HepG2 (cell line): ENCODE measurements around the gene ZKSCAN1. TPM values are rescaled to one million over a fixed set of nuclear protein-coding genes. Genes with fewer than 3 reads are reported as not detected.
A peak's percentile ranks its signal among the peaks of the same experiment; 100 is the strongest.

Experiments used
- CHD4 ChIP-seq: fragments of 200-600 bp; sonication (generic); IDR thresholded peaks from 2 replicates; pipeline ENCODE4 v1.7.0; 2017; ENCODE audit warnings: mild to moderate bottlenecking, low read length, borderline replicate concordance
- DZIP1 ChIP-seq: sonication (generic); formaldehyde crosslinking; IDR thresholded peaks from 2 replicates; pipeline ENCODE4 v1.5.0; 2020; ENCODE audit warnings: mild to moderate bottlenecking, missing genetic modification reagents
- ELF3 ChIP-seq: IDR thresholded peaks from 2 replicates; pipeline ENCODE4 v1.6.1; 2016; ENCODE audit warnings: missing genetic modification reagents, missing compliant biosample characterization
- FOXK1 ChIP-seq: sonication (generic); formaldehyde crosslinking; IDR thresholded peaks from 2 replicates; pipeline ENCODE4 v1.4.0; 2020; ENCODE audit warnings: low read depth, missing genetic modification reagents, borderline replicate concordance
- GTF2F1 ChIP-seq: fragments of 150-350 bp; IDR thresholded peaks from 2 replicates; pipeline ENCODE4 v1.6.1; 2014; ENCODE audit warnings: low read length
- HDAC6 ChIP-seq: fragments of 200-600 bp; sonication (generic); IDR thresholded peaks from 2 replicates; pipeline ENCODE4 v1.7.0; 2017; ENCODE audit warnings: mild to moderate bottlenecking, antibody characterized with exemption, low read length, low read depth
- IRF2 ChIP-seq: IDR thresholded peaks from 2 replicates; pipeline ENCODE4 v1.6.1; 2018; ENCODE audit warnings: missing genetic modification reagents, missing compliant biosample characterization
- ISX ChIP-seq: sonication (generic); formaldehyde crosslinking; conservative IDR thresholded peaks from 2 replicates; pipeline ENCODE4 v1.5.0; 2020; ENCODE audit warnings: missing genetic modification reagents
- KLF11 ChIP-seq: IDR thresholded peaks from 2 replicates; pipeline ENCODE4 v1.6.1; 2016; ENCODE audit warnings: missing compliant biosample characterization
- NFYB ChIP-seq: sonication (generic); formaldehyde crosslinking; IDR thresholded peaks from 2 replicates; pipeline ENCODE4 v1.4.0; 2020; ENCODE audit warnings: missing genetic modification reagents
- PBX2 ChIP-seq: IDR thresholded peaks from 2 replicates; pipeline ENCODE4 v1.6.1; 2016; ENCODE audit warnings: control low read depth
- PBX3 ChIP-seq: sonication (generic); formaldehyde crosslinking; IDR thresholded peaks from 2 replicates; pipeline ENCODE4 v1.8.1; 2023; ENCODE audit warnings: missing genetic modification reagents, inconsistent platforms, borderline replicate concordance
- RFX3 ChIP-seq: IDR thresholded peaks from 2 replicates; pipeline ENCODE4 v1.6.1; 2016; ENCODE audit warnings: missing biosample characterization, missing genetic modification reagents
- SALL1 ChIP-seq: sonication (generic); formaldehyde crosslinking; IDR thresholded peaks from 2 replicates; pipeline ENCODE4 v1.8.0; 2022; ENCODE audit warnings: mild to moderate bottlenecking, missing genetic modification reagents
- TSC22D2 ChIP-seq: sonication (generic); formaldehyde crosslinking; IDR thresholded peaks from 2 replicates; pipeline ENCODE4 v1.5.1; 2020; ENCODE audit warnings: missing genetic modification reagents, mild to moderate bottlenecking, borderline replicate concordance
- ZBTB1 ChIP-seq: sonication (generic); formaldehyde crosslinking; IDR thresholded peaks from 2 replicates; pipeline ENCODE4 v1.4.0; 2020; ENCODE audit warnings: missing genetic modification reagents, borderline replicate concordance
- ZBTB7B ChIP-seq: sonication (generic); formaldehyde crosslinking; IDR thresholded peaks from 2 replicates; pipeline ENCODE4 v1.4.0; 2020; ENCODE audit warnings: missing genetic modification reagents
- ZNF225 ChIP-seq: sonication (generic); formaldehyde crosslinking; IDR thresholded peaks from 2 replicates; pipeline ENCODE4 v1.4.0; 2020; ENCODE audit warnings: mild to moderate bottlenecking, missing genetic modification reagents
- ZNF251 ChIP-seq: sonication (generic); formaldehyde crosslinking; IDR thresholded peaks from 2 replicates; pipeline ENCODE4 v1.9.0; 2021; ENCODE audit warnings: mild to moderate bottlenecking, missing genetic modification reagents
- ZNF44 ChIP-seq: sonication (generic); formaldehyde crosslinking; IDR thresholded peaks from 2 replicates; pipeline ENCODE4 v1.5.1; 2020; ENCODE audit warnings: mild to moderate bottlenecking, missing genetic modification reagents
- ZNF580 ChIP-seq: IDR thresholded peaks from 2 replicates; pipeline ENCODE4 v1.6.1; 2016; ENCODE audit warnings: low read depth, borderline replicate concordance
- ZNF670 ChIP-seq: sonication (generic); formaldehyde crosslinking; IDR thresholded peaks from 2 replicates; pipeline ENCODE4 v1.8.0; 2022; ENCODE audit warnings: mild to moderate bottlenecking, missing genetic modification reagents, borderline replicate concordance
- ZNF704 ChIP-seq: sonication (generic); formaldehyde crosslinking; IDR thresholded peaks from 2 replicates; pipeline ENCODE4 v1.8.1; 2023; ENCODE audit warnings: mild to moderate bottlenecking, inconsistent platforms, moderate library complexity, missing genetic modification reagents, borderline replicate concordance
- ZNF772 ChIP-seq: sonication (generic); formaldehyde crosslinking; IDR thresholded peaks from 2 replicates; pipeline ENCODE4 v1.5.0; 2020; ENCODE audit warnings: mild to moderate bottlenecking, missing genetic modification reagents
- polyA plus RNA-seq, 8 experiments: library from polyadenylated mRNA; depleted of rRNA in 3 of 8; stranded (reverse) in 7 of 8; unstranded in 1 of 8; fragments of >200 nt; fragmentation: Illumina TruSeq in 4 of 8; extraction: Trizol in 4 of 8; gene quantifications; 2 replicates each; pipeline versions ENCODE4 v1.2.1 to v1.2.3, GENCODE V29; 2011 to 2016; ENCODE audit warnings: low read depth in 4 of 8, missing spikeins in 1 of 8, mixed read lengths in 1 of 8; ENCODE audit not compliant: insufficient read depth in 1 of 8
- total RNA-seq, 5 experiments: library from RNA; depleted of rRNA; stranded (reverse); fragments of >200 nt; fragmentation: Illumina TruSeq; extraction: Trizol; gene quantifications; 2 replicates each; pipeline ENCODE4 v1.2.3, GENCODE V29; 2016; ENCODE audit warnings: low read depth in 1 of 5

Gene ZKSCAN1
- total and polyA plus RNA-seq, 2 of the 13 experiments (the other 11 are each of a cell fraction or from before 2014, with no cell fraction given) = 46.4 to 60.6 TPM

- TF ChIP-seq ZBTB1 (CRISPR knock-in tag) (no peak), ZNF251 (CRISPR knock-in tag) (no peak), NFYB (CRISPR knock-in tag) (no peak), FOXK1 (CRISPR knock-in tag) (peak; percentile 87), DZIP1 (CRISPR knock-in tag) (no peak), SALL1 (CRISPR knock-in tag) (peak; percentile 96), ZNF670 (CRISPR knock-in tag) (peak; percentile 84; the same call in 1 of the 2 replicates), KLF11 (CRISPR knock-in tag) (no peak), GTF2F1 (no peak), TSC22D2 (no peak), ZNF704 (CRISPR knock-in tag) (0 out of 2 replicates have a peak, but pooled peaks have one; percentile 59), PBX2 (CRISPR knock-in tag) (no peak), ZNF580 (CRISPR knock-in tag) (no peak; the same call in none of the 2 replicates), ZNF44 (CRISPR knock-in tag) (no peak), HDAC6 (no peak), CHD4 (no peak), ZNF772 (CRISPR knock-in tag) (peak; percentile 97), ISX (CRISPR knock-in tag) (no peak), ZBTB7B (CRISPR knock-in tag) (peak; percentile 86), PBX3 (CRISPR knock-in tag) (no peak), IRF2 (peak; percentile 76; the same call in 1 of the 2 replicates), ELF3 (CRISPR knock-in tag) (peak; percentile 69), ZNF225 (no peak), RFX3 (CRISPR knock-in tag) (peak; percentile 48; the same call in 1 of the 2 replicates)
These were observed 11.4 kb upstream of the ZKSCAN1 start (continued) for GRCh38 chr7:100003711-100004661.
